SU-DHL-6 (cell line): ENCODE data around the gene SLCO1A2.

ENCODE experiments used
- EZH2phosphoT487 ChIP-seq: fragments of 200-600 bp; sonication (generic), shearing (Covaris generic); conservative IDR thresholded peaks from 2 replicates; pipeline ENCODE4 v1.6.1; 2018; ENCODE audit warnings: mild to moderate bottlenecking, antibody characterized with exemption, low read length, moderate library complexity, mixed read lengths
- TF ChIP-seq, protein P1 (sequence below): fragments of 200-600 bp; sonication (generic); IDR thresholded peaks from one replicate; pipeline ENCODE4 v1.5.1; 2017; ENCODE audit warnings: antibody characterized with exemption, mild to moderate bottlenecking, low read length, moderate library complexity; ENCODE audit not compliant: insufficient read depth, poor library complexity, severe bottlenecking

GRCh38 chr12:21219206-21219605, 115.5 kb downstream of the SLCO1A2 start:
- TF ChIP-seq, protein P1, sequence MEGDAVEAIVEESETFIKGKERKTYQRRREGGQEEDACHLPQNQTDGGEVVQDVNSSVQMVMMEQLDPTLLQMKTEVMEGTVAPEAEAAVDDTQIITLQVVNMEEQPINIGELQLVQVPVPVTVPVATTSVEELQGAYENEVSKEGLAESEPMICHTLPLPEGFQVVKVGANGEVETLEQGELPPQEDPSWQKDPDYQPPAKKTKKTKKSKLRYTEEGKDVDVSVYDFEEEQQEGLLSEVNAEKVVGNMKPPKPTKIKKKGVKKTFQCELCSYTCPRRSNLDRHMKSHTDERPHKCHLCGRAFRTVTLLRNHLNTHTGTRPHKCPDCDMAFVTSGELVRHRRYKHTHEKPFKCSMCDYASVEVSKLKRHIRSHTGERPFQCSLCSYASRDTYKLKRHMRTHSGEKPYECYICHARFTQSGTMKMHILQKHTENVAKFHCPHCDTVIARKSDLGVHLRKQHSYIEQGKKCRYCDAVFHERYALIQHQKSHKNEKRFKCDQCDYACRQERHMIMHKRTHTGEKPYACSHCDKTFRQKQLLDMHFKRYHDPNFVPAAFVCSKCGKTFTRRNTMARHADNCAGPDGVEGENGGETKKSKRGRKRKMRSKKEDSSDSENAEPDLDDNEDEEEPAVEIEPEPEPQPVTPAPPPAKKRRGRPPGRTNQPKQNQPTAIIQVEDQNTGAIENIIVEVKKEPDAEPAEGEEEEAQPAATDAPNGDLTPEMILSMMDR: no peak
- no peak for TF ChIP-seq EZH2phosphoT487
